Activated CD8-positive, alpha-beta memory T cell treated with anti-CD3 and anti-CD28 coated beads, Interleukin-2, amount 50 U/mL, for 24 hours (primary cell): Measurements from ENCODE around the gene TSPAN17.

ENCODE experiments used
- DNase-seq: peaks from one replicate; pipeline ENCODE4 v3.0.0-alpha.2; 2020; ENCODE audit errors: extremely low read depth

Gene TSPAN17

GRCh38 chr5:176659860-176660461 lies 12.7 kb downstream of the TSPAN17 start:
- DNase-seq = no peak

- no peak for DNase-seq
Observed at GRCh38 chr5:176660530-176660859, 13.2 kb downstream of the TSPAN17 start.

- peak; percentile 50 for DNase-seq
Observed at GRCh38 chr5:176660860-176661641, 13.8 kb downstream of the TSPAN17 start.

GRCh38 chr5:176661676-176662075 lies 14.4 kb downstream of the TSPAN17 start:
- DNase-seq = no peak

- DNase-seq = no peak
Observed at GRCh38 chr5:176662371-176663333, 15.4 kb downstream of the TSPAN17 start.

DNA sequence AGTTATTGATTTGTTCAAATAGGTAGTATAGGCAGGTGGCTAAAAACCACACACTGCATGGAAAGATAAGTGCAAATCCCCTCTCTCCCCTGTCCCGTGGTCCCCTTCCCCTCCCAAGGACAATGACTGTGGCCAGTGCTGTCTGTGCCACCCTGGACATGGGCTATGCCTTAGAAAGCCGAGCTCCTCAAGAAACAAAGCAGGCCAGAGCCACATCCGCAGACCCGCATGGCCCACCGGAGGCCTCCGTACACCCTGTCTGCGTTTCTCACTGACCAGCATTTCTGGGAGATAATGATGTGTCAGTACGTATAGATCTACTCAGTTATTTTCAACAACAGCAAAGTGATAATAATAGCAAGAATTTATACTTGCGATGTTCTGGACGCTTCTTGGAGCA lies 16.3 kb downstream of the TSPAN17 start:
- no peak for DNase-seq

- no peak for DNase-seq
Observed at GRCh38 chr5:176664479-176664878, 17.2 kb downstream of the TSPAN17 start.

GRCh38 chr5:176664886-176665285 lies 17.6 kb downstream of the TSPAN17 start:
- DNase-seq = no peak

GRCh38 chr5:176665517-176665916 lies 18.2 kb downstream of the TSPAN17 start:
- DNase-seq = no peak

DNA sequence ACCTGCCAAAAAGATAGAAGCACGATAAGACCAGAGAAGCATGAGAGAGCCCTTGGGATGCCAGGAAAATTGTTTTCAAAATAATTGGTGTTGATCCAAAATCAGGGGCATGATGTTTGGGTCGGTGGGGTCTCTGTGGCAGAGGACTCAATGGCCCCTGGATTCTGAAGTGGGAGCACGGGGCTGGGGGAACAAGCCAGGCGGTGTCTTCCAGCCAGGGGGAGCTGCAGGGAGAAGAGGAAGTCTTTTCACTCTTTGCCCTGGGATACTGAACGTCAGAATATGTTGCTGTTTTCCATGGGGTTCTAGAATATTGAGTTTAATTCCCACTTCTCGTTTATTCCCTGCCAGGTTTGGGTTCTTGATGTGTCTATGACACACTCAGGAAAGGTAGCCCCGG lies 20.4 kb downstream of the TSPAN17 start:
- DNase-seq = no peak

DNA sequence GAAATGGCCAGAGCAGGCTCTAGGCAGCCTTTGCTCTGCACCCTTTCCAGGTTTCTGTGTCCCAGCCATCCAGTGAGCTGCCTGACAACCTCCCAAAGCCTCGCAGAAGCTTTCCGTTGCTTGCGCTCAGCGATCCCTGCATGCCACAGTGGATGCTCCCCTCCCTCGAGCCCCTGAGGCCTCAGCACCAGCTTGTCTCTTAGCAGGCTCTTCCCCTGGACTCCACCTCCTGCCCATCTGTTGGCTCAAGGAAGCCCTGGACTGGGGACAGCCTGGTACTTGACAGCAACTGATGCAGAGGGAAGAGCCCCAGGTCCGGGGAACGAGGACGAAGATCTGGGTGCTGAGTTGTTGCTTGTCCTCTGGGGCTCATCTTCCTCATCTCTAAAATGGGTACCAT lies 23.2 kb downstream of the TSPAN17 start:
- no peak for DNase-seq

GRCh38 chr5:176671399-176671798 lies 24.1 kb downstream of the TSPAN17 start:
- no peak for DNase-seq

DNA sequence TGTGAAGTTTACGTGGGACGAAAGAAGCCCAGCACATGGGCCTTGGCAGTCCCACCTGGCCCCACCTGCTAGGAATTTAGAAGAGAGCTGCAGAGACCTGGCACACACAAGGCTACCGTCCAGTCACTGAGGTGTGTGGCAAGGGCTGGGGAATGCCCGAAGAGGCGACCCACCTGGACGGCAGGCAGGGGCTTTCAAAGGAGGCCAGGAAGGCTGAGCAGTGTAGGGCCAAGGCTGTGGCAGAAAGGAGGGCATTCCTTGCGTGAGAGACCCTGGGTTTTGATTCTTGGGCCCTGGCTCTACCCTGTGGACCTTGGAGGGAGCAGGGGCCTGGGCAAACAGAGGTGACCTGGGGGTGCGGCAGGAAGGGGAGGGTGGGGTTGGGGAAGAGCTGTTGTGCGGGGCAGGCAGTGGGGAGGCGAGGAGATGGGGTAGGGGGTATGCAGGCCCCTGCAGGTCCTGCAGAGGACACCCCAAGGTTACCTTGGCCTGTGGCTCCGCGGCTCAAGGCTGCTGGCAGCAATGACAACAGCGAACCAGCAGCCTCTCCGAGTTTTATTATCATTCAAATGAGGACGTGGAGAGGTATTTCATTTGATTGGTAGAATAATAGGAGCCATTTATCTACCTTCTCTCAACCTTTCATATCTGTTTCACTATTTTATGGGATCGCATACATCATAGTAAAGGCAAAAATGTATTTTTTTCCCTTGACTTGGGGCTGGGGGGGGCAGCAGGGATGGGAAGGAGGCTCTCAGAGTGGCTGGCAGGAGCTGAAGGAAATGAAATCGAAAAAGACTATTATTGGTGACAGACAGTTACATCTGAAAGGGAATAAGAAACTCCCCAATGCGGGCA lies 24.8 kb downstream of the TSPAN17 start:
- DNase-seq = no peak

- DNase-seq = no peak
Observed at GRCh38 chr5:176673651-176674583, 26.6 kb downstream of the TSPAN17 start.

GRCh38 chr5:176674799-176675198 lies 27.5 kb downstream of the TSPAN17 start:
- DNase-seq = no peak

DNA sequence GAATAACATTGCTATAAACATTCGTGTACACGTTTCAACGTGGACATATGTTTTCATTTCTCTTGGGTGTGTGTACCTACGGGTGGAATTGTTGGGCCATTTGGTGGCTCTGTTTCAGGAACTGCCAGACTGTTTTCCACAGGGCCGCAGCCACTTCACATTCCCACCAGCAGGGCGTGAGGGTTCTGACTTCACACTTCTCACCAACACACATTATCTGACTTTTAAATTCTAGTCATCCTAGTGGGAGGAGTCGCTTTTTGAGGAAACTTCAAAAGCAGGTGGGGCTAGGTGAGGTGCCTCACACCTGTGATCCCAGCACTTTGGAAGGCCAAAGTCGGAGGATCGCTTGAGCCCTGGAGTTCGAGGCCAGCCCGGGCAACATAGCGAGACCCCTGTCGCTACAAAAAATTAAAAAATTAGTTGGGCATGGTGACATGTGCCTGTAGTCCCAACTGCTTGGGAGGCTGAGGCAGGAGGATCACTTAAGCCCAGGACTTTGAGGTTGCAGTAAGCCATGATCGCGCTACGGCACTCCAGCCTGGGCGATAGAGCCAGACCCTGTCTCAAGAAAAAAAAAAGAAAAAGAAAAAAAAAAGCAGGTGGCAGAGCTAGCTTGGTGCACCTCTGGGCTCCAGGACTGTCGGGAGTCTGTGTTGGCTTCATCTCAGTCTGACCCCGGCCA lies 28.5 kb downstream of the TSPAN17 start:
- DNase-seq = no peak

DNA sequence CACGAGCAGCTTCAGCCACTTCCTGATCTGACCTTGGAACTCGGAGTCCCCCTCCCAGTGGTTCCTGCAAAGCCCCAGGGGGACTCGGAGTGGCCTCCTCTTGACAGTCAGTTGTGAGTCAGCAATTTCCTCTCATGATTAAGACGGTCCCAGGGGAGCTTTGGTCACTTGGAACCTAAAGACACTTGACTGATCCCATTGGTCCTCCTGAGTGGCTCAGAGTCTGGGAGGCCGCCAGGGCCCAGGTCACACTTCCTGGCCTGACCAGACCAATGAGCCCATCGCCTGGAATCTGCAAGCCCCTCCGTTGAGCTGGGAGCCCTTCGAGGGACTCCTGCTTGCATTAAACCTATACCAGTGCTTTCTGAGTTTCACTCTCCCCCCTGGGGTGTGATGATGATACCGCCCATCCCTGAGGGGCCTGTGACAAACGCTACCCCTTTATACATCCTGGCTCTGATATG lies 29.1 kb downstream of the TSPAN17 start:
- DNase-seq = no peak

DNA sequence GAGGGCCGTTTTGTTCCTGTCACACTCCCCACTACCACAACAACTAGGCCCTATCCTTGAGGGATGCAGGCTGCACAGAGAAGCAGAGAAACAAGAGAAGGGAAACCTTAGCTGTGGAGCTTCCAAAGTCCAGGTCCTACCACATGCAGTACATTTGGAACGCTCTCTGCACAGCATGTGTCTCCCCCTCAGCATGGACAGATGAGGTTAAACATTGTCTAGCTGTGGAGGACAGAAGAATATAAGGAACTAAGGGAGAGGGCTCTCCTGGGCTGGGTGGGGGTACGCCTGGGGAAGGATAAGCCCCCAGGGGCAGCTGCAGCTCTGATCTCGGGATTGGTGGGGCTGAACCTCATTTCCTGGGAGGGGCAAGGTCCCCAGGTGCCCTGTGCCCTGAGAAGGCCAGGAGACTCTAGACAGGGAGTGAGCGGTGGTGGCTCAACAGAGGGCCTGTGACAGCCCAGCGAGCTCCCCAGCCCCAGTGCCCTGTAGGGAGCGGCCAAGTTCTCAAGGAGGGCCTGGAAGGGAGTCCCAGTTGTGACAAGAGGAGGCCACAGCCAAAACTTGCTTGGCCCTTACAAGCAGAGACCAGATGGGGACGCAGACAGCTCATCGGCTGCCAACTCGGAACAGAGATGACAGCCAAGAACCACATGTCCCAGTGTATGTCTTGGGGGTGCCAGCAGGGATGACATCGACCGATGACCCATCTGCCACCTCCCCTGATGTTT lies 30.1 kb downstream of the TSPAN17 start:
- DNase-seq = no peak

DNA sequence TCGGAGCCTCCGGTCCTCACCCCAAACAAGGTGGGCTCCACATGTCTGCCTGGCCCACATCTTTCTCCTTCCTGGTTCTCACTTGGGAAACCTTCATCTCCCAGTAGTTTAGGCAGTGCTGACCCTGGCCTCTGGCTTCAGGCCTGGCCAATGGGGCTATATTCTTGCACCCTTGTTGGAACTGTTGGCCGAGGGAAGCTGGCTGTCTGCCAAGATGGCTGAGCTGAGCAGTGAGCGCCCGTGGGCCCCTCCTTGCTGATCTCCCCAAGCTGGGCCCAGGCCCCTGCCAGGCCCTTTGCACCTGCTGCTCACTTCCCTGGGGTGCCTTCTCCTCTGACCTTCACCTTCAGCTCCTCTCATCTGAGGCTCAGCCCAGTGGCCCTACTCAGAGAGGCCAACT lies 31.3 kb downstream of the TSPAN17 start:
- no peak for DNase-seq
